ENCODE results near the gene PARVG. TPM values are rescaled to one million over a fixed set of nuclear protein-coding genes. Genes with fewer than 3 reads are reported as not detected.
"Not testable (repeated sequence)": the region's sequence is repeated elsewhere in the genome, so short reads cannot be mapped to it uniquely, and the experiment has no call there.

PARVG gene
- total RNA-seq, 2 experiments from 2014 or later: 76.5 to 76.9 TPM

- no peak overlapping the region for H3K4me3 Mint-ChIP-seq
- peaks cover 10% of the 10 kb centered on the region for H3K9me3 Mint-ChIP-seq
- DNase-seq: no peak
- no peaks in the 10 kb centered on the region for H3K4me1 Mint-ChIP-seq (ENCODE audit: low read depth)
- ATAC-seq: no peak
- no peak for TF ChIP-seq CTCF (IDR thresholded peaks at IDR 0.05)
- H3K27me3 Mint-ChIP-seq: peaks cover 9% of the 10 kb centered on the region
- intact Hi-C loops (cut with micrococcal nuclease): no loop called here
- ChIA-PET POLR2A (no interaction called here), CTCF (no interaction called here)
- no peaks in the 10 kb centered on the region for H3K36me3 Mint-ChIP-seq (ENCODE audit: low read depth)
- H3K27ac Mint-ChIP-seq: no peak overlapping the region
Measured at GRCh38 chr22:44229809-44230208, 49.1 kb downstream of the PARVG start.

- DNase-seq (no peak), ATAC-seq (no peak)
- Mint-ChIP-seq H3K4me3 (no peak overlapping the region), H3K9me3 (peaks cover 10% of the 10 kb centered on the region), H3K36me3 (ENCODE audit: low read depth) (no peaks in the 10 kb centered on the region), H3K4me1 (ENCODE audit: low read depth) (no peaks in the 10 kb centered on the region), H3K27ac (no peak overlapping the region), H3K27me3 (peaks cover 2% of the 10 kb centered on the region)
- TF ChIP-seq CTCF (IDR thresholded peaks at IDR 0.05): no peak
- intact Hi-C loops (cut with micrococcal nuclease): no loop called here
- ChIA-PET POLR2A (no interaction called here), CTCF (no interaction called here)
Measured at GRCh38 chr22:44231233-44231632, 50.5 kb downstream of the PARVG start.

- ATAC-seq; POLR2A ChIA-PET; CTCF ChIA-PET; H3K4me1 Mint-ChIP-seq (ENCODE audit: low read depth); H3K4me3 Mint-ChIP-seq; H3K9me3 Mint-ChIP-seq; H3K27ac Mint-ChIP-seq; H3K36me3 Mint-ChIP-seq (ENCODE audit: low read depth); intact Hi-C loops (cut with micrococcal nuclease); DNase-seq; H3K27me3 Mint-ChIP-seq: not testable (repeated sequence)
Measured at GRCh38 chr22:44234372-44234771, 53.6 kb downstream of the PARVG start.

GRCh38 chr22:44237290-44237689, 56.6 kb downstream of the PARVG start:
- intact Hi-C loops (cut with micrococcal nuclease): no loop called here
- peaks cover 8% of the 10 kb centered on the region for H3K27me3 Mint-ChIP-seq
- ATAC-seq: no peak
- H3K9me3 Mint-ChIP-seq: no peaks in the 10 kb centered on the region
- H3K27ac Mint-ChIP-seq: no peak overlapping the region
- H3K4me1 Mint-ChIP-seq (ENCODE audit: low read depth): no peaks in the 10 kb centered on the region
- ChIA-PET POLR2A (no interaction called here), CTCF (no interaction called here)
- no peak for TF ChIP-seq CTCF (IDR thresholded peaks at IDR 0.05)
- H3K36me3 Mint-ChIP-seq (ENCODE audit: low read depth): no peaks in the 10 kb centered on the region
- no peak for DNase-seq
- no peak overlapping the region for H3K4me3 Mint-ChIP-seq

- POLR2A ChIA-PET; H3K9me3 Mint-ChIP-seq; H3K27ac Mint-ChIP-seq; ATAC-seq; intact Hi-C loops (cut with micrococcal nuclease); DNase-seq; H3K36me3 Mint-ChIP-seq (ENCODE audit: low read depth); H3K4me1 Mint-ChIP-seq (ENCODE audit: low read depth); CTCF ChIA-PET; H3K4me3 Mint-ChIP-seq: not testable (repeated sequence)
- H3K27me3 Mint-ChIP-seq: peaks cover 18% of the 10 kb centered on the region
Measured at GRCh38 chr22:44241121-44241520, 60.4 kb downstream of the PARVG start.

GRCh38 chr22:44242946-44243724, 62.4 kb downstream of the PARVG start:
- DNase-seq (no peak), ATAC-seq (no peak)
- no peak overlapping the region for H3K27ac Mint-ChIP-seq
- peaks cover 18% of the 10 kb centered on the region for H3K27me3 Mint-ChIP-seq
- H3K4me3 Mint-ChIP-seq: no peak overlapping the region
- no peaks in the 10 kb centered on the region for H3K36me3 Mint-ChIP-seq (ENCODE audit: low read depth)
- POLR2A ChIA-PET: no interaction called here
- CTCF ChIA-PET: no interaction called here
- TF ChIP-seq CTCF (IDR thresholded peaks at IDR 0.05): no peak
- intact Hi-C loops (cut with micrococcal nuclease): no loop called here
- no peaks in the 10 kb centered on the region for H3K9me3 Mint-ChIP-seq
- H3K4me1 Mint-ChIP-seq (ENCODE audit: low read depth): no peaks in the 10 kb centered on the region

Data from activated CD8-positive, alpha-beta T cell treated with anti-CD3 and anti-CD28 coated beads for 36 hours (primary cell).